ENCODE measurements around the gene POLL. TPM values are rescaled to one million over a fixed set of nuclear protein-coding genes. Genes with fewer than 3 reads are reported as not detected.

POLL gene
- total and polyA plus RNA-seq, 2 of the 4 experiments (the other 2 are of a cell fraction) = 6.3 to 23.7 TPM

- Histone ChIP-seq H3K4me2 (ENCODE audit: low read depth, low read length) (no peak overlapping the region), H3K27me3 (ENCODE audit: control insufficient read depth, insufficient read depth, low read length) (no peaks in the 10 kb centered on the region), H3K56ac (ENCODE audit: extremely low read depth, insufficient read depth, low read length) (no peak overlapping the region), H4K91ac (ENCODE audit: insufficient read depth, low read depth, low read length) (no peak overlapping the region), H2BK120ac (ENCODE audit: low read depth, low read length) (no peak overlapping the region), H3K4me3 (ENCODE audit: insufficient read depth, low read depth, low read length) (no peak overlapping the region), H3K36me3 (ENCODE audit: control insufficient read depth, insufficient read depth, low read length) (peaks cover 17% of the 10 kb centered on the region; the same call in 1 of the 2 replicates), H3K4me1 (ENCODE audit: control insufficient read depth, insufficient read depth, low read length) (peaks cover 3% of the 10 kb centered on the region), H2BK20ac (ENCODE audit: low read depth, low read length) (no peak overlapping the region), H3K18ac (ENCODE audit: low read depth, low read length) (no peak overlapping the region), H3K9me3 (ENCODE audit: control insufficient read depth, insufficient read depth, low read length) (peaks cover 7% of the 10 kb centered on the region), H2AK9ac (replicated peaks; ENCODE audit: low read depth, low read length, poor library complexity) (no peak overlapping the region), H3K27ac (ENCODE audit: insufficient read depth, low read length) (no peak overlapping the region), H3K4ac (ENCODE audit: low read depth, low read length) (no peak overlapping the region), H3K9ac (ENCODE audit: low read depth, low read length) (no peak overlapping the region), H4K8ac (ENCODE audit: low read depth in 2 of 2, low read length in 2 of 2) (no peak overlapping the region), H3K23ac (ENCODE audit: low read depth, low read length) (no peak overlapping the region), H3K9me1 (ENCODE audit: insufficient read depth, low read length) (peaks cover 3% of the 10 kb centered on the region; the same call in 1 of the 2 replicates), H2BK15ac (ENCODE audit: low read depth, low read length) (no peak overlapping the region), H4K20me1 (ENCODE audit: insufficient read depth, low read length) (no peaks in the 10 kb centered on the region), H3K79me1 (ENCODE audit: low read depth in 1 of 2, low read length in 2 of 2) (no peaks in the 10 kb centered on the region), H4K5ac (ENCODE audit: low read depth, low read length) (no peak overlapping the region), H2AK5ac (ENCODE audit: low read depth, low read length) (no peak overlapping the region), H2BK5ac (ENCODE audit: low read depth, low read length, poor library complexity, severe bottlenecking) (no peak overlapping the region), H2AFZ (replicated peaks; ENCODE audit: low read length, poor library complexity) (no peak overlapping the region), H3K14ac (replicated peaks; ENCODE audit: low read depth, low read length) (no peak overlapping the region)
- ChIA-PET CTCF (no interaction called here), POLR2A (ENCODE audit: unreplicated experiment) (no interaction called here)
- DNase-seq (no peak), ATAC-seq (ENCODE audit: low read depth) (no peak)
- BruUV-seq (replicated peaks) = no TSS peak
- dilution Hi-C loops (cut with HindIII; ENCODE audit: low sequenced_read_pairs, unreplicated experiment) (no loop called here), intact Hi-C loops (cut with micrococcal nuclease) (no loop called here), in situ Hi-C loops (cut with MboI; ENCODE audit: low sequenced_read_pairs) (no loop called here)
- TF ChIP-seq FOS (IDR thresholded peaks at IDR 0.05; ENCODE audit: low read depth, low read length) (no peak), ELK1 (IDR thresholded peaks at IDR 0.05; ENCODE audit: borderline replicate concordance, low read depth, low read length) (no peak), CHD1 (IDR thresholded peaks at IDR 0.05; ENCODE audit: low read depth, low read length) (no peak), MAZ (IDR thresholded peaks at IDR 0.05; ENCODE audit: borderline replicate concordance, low read depth, low read length) (no peak), MAFK (IDR thresholded peaks at IDR 0.05; ENCODE audit: low read depth, low read length) (no peak), NFE2L2 (IDR thresholded peaks at IDR 0.05; ENCODE audit: low read depth, low read length) (no peak)
- WGBS, 2 experiments (ENCODE audit: extremely low coverage in 2 of 2, insufficient read length in 1 of 2) = no CpG with 5 or more reads among the region's 3 CpGs
Observed at GRCh38 chr10:101575091-101575490, 13.0 kb downstream of the POLL start.

Measured in IMR-90 (cell line).